NCI-H1436 treated with DMSO at 0.1 percent for 48 hours (cell line): Measurements from ENCODE around the gene PTGFRN.

Source experiments
- DNase-seq: peaks from one replicate; lab custom pipeline; 2025; lab: John Stamatoyannopoulos, UW

PTGFRN gene

GRCh38 chr1:117033772-117034171 lies 124.1 kb downstream of the PTGFRN start:
- DNase-seq, result no peak

- DNase-seq, result no peak
Observed at GRCh38 chr1:117034791-117035290, 125.1 kb downstream of the PTGFRN start.

GRCh38 chr1:117036018-117036461 lies 126.3 kb downstream of the PTGFRN start:
- no peak for DNase-seq

- no peak for DNase-seq
Observed at GRCh38 chr1:117037802-117038201, 128.1 kb downstream of the PTGFRN start.

GRCh38 chr1:117038236-117038635 lies 128.5 kb downstream of the PTGFRN start:
- DNase-seq, result no peak
